ENCODE measurements around the gene HRG. TPM values are rescaled to one million over a fixed set of nuclear protein-coding genes. Genes with fewer than 3 reads are reported as not detected.
"Not testable (repeated sequence)": the region's sequence is repeated elsewhere in the genome, so short reads cannot be mapped to it uniquely, and the experiment has no call there.

HRG gene
- total RNA-seq, 4 donors from 2014 or later, result 0.46 to 1.1 TPM; not detected in 2

GRCh38 chr3:186630950-186631641, 34.7 kb upstream of the HRG start:
- no peak for ATAC-seq
- TF ChIP-seq CTCF (IDR thresholded peaks at IDR 0.05 in 4 of 5, conservative IDR thresholded peaks at IDR 0.05 in 1 of 5) (no peak), POLR2A (IDR thresholded peaks at IDR 0.05) (no peak)
- Histone ChIP-seq H3K4me1 (no peaks in the 10 kb centered on the region), H3K36me3 (no peaks in the 10 kb centered on the region), H3K27ac (no peak overlapping the region), H3K9me3 (no peaks in the 10 kb centered on the region), H3K27me3 (no peaks in the 10 kb centered on the region), H3K4me3 (no peak overlapping the region)
- no peak for DNase-seq
- intact Hi-C loops (cut with DNase I; ENCODE audit: low total_unique reads) (no loop called here), in situ Hi-C loops (cut with MboI; ENCODE audit: low sequenced_read_pairs in 4 of 4) (no loop called here)

GRCh38 chr3:186633481-186633880, 32.3 kb upstream of the HRG start:
- Histone ChIP-seq H3K27me3 (no peaks in the 10 kb centered on the region), H3K36me3 (no peaks in the 10 kb centered on the region), H3K4me3 (no peak overlapping the region), H3K9me3 (no peaks in the 10 kb centered on the region), H3K4me1 (no peaks in the 10 kb centered on the region), H3K27ac (no peak overlapping the region)
- in situ Hi-C loops (cut with MboI; ENCODE audit: low sequenced_read_pairs in 4 of 4) (no loop called here), intact Hi-C loops (cut with DNase I; ENCODE audit: low total_unique reads) (no loop called here)
- DNase-seq, result no peak
- ATAC-seq, result no peak
- TF ChIP-seq POLR2A (IDR thresholded peaks at IDR 0.05) (no peak), CTCF (IDR thresholded peaks at IDR 0.05 in 4 of 5, conservative IDR thresholded peaks at IDR 0.05 in 1 of 5) (no peak)

GRCh38 chr3:186634207-186634606, 31.6 kb upstream of the HRG start:
- H3K4me3 ChIP-seq; H3K36me3 ChIP-seq; ATAC-seq; in situ Hi-C loops (cut with MboI; ENCODE audit: low sequenced_read_pairs in 4 of 4); H3K9me3 ChIP-seq; H3K4me1 ChIP-seq; H3K27ac ChIP-seq; H3K27me3 ChIP-seq; intact Hi-C loops (cut with DNase I; ENCODE audit: low total_unique reads); DNase-seq: not testable (repeated sequence)

- no peaks in the 10 kb centered on the region for H3K9me3 ChIP-seq
- H3K4me3 ChIP-seq, result no peak overlapping the region
- TF ChIP-seq CTCF (IDR thresholded peaks at IDR 0.05 in 4 of 5, conservative IDR thresholded peaks at IDR 0.05 in 1 of 5) (no peak), POLR2A (IDR thresholded peaks at IDR 0.05) (no peak)
- H3K36me3 ChIP-seq, result no peaks in the 10 kb centered on the region
- intact Hi-C loops (cut with DNase I; ENCODE audit: low total_unique reads), result no loop called here
- H3K27ac ChIP-seq, result no peak overlapping the region
- in situ Hi-C loops (cut with MboI; ENCODE audit: low sequenced_read_pairs in 4 of 4), result no loop called here
- no peaks in the 10 kb centered on the region for H3K4me1 ChIP-seq
- H3K27me3 ChIP-seq, result peaks cover 0 to 5% (median 0%) of the 10 kb centered on the region in 3 donors
- ATAC-seq (no peak), DNase-seq (no peak)
Measured at GRCh38 chr3:186635532-186635931, 30.3 kb upstream of the HRG start.

- in situ Hi-C loops (cut with MboI; ENCODE audit: low sequenced_read_pairs in 4 of 4), result no loop called here
- TF ChIP-seq POLR2A (IDR thresholded peaks at IDR 0.05) (no peak), CTCF (IDR thresholded peaks at IDR 0.05 in 4 of 5, conservative IDR thresholded peaks at IDR 0.05 in 1 of 5) (no peak)
Measured at GRCh38 chr3:186636536-186636935, 29.3 kb upstream of the HRG start.

More at GRCh38 chr3:186636536-186636935, 29.3 kb upstream of the HRG start:
- intact Hi-C loops (cut with DNase I; ENCODE audit: low total_unique reads), result no loop called here
- Histone ChIP-seq H3K4me3 (no peak overlapping the region), H3K9me3 (no peaks in the 10 kb centered on the region), H3K27me3 (peaks cover 0 to 8% (median 2%) of the 10 kb centered on the region in 3 donors), H3K36me3 (no peaks in the 10 kb centered on the region), H3K4me1 (no peaks in the 10 kb centered on the region), H3K27ac (no peak overlapping the region)
- no peak for DNase-seq
- no peak for ATAC-seq
